Putamen (tissue), 1 donor: ENCODE measurements around the gene IL17REL.

Experiments used
- DNase-seq: peaks from one replicate; pipeline ENCODE4 v3.0.0-alpha.2; 2016; ENCODE audit warnings: low spot score

IL17REL gene

GRCh38 chr22:50012211-50013181 is at the start of gene IL17REL:
Gene IL17REL (minus strand): TSS chr22:50012765. CDS start chr22:50012646, 119 bp downstream.
- no peak for DNase-seq

GRCh38 chr22:50061824-50062355 is 49.3 kb upstream of the IL17REL start:
- no peak for DNase-seq

GRCh38 chr22:50061141-50061823 is 48.7 kb upstream of the IL17REL start:
- no peak for DNase-seq

- DNase-seq: no peak
Measured at GRCh38 chr22:50060441-50061140, 48.0 kb upstream of the IL17REL start.

GRCh38 chr22:50059881-50060262 is 47.3 kb upstream of the IL17REL start:
- DNase-seq: no peak

- no peak for DNase-seq
Measured at GRCh38 chr22:50058906-50059880, 46.6 kb upstream of the IL17REL start.

GRCh38 chr22:50058061-50058905 is 45.7 kb upstream of the IL17REL start, which contains the start of gene TTLL8:
Gene TTLL8 (minus strand): TSS chr22:50058298.
- DNase-seq: no peak

- DNase-seq: no peak
Measured at GRCh38 chr22:50057278-50058060, 44.9 kb upstream of the IL17REL start.

- no peak for DNase-seq
Measured at GRCh38 chr22:50056214-50056972, 43.8 kb upstream of the IL17REL start.

GRCh38 chr22:50053861-50054260 is 41.3 kb upstream of the IL17REL start:
- no peak for DNase-seq

- DNase-seq: no peak
Measured at GRCh38 chr22:50051930-50052329, 39.4 kb upstream of the IL17REL start.

- no peak for DNase-seq
Measured at GRCh38 chr22:50049299-50050195, 37.0 kb upstream of the IL17REL start.

- no peak for DNase-seq
Measured at GRCh38 chr22:50048836-50049235, 36.3 kb upstream of the IL17REL start.

- no peak for DNase-seq
Measured at GRCh38 chr22:50048061-50048765, 35.6 kb upstream of the IL17REL start.

GRCh38 chr22:50047346-50047745 is 34.8 kb upstream of the IL17REL start:
- no peak for DNase-seq

- no peak for DNase-seq
Measured at GRCh38 chr22:50046481-50047245, 34.1 kb upstream of the IL17REL start.
